Calu3 (cell line): Measurements from ENCODE around the gene HOXB4. TPM values are rescaled to one million over a fixed set of nuclear protein-coding genes. Genes with fewer than 3 reads are reported as not detected.
"Not testable (repeated sequence)": the region's sequence is repeated elsewhere in the genome, so short reads cannot be mapped to it uniquely, and the experiment has no call there.

Experiments
- BruUV-seq: library from RNA; stranded (reverse); fragments of 400-500 nt; replicated peaks from 2 replicates; lab custom pipeline; 2021; lab: Mats Ljungman, UMichigan
- CTCF ChIA-PET: fragments of 300-600 bp; sonication (Branson Sonifier 250); formaldehyde crosslinking; loops from one replicate; lab custom pipeline; 2022; ENCODE audit warnings: antibody characterized with exemption; lab: Charles Lee
- DNase-seq: peaks from one replicate; pipeline ENCODE4 v3.0.0; 2022
- H3K27ac Mint-ChIP-seq: one replicate; pipeline ENCODE4 v1.8.0; 2022; ENCODE audit warnings: mixed read lengths; ENCODE audit not compliant: unreplicated experiment
- H3K27me3 Mint-ChIP-seq: one replicate; pipeline ENCODE4 v1.8.0; 2022; ENCODE audit warnings: mixed read lengths; ENCODE audit not compliant: unreplicated experiment
- H3K36me3 Mint-ChIP-seq: one replicate; pipeline ENCODE4 v1.8.0; 2022; ENCODE audit warnings: mild to moderate bottlenecking, moderate library complexity, mixed read lengths; ENCODE audit not compliant: insufficient read depth, unreplicated experiment
- H3K4me1 Mint-ChIP-seq: one replicate; pipeline ENCODE4 v1.8.0; 2022; ENCODE audit warnings: mild to moderate bottlenecking, low read depth, mixed read lengths; ENCODE audit not compliant: unreplicated experiment
- H3K4me3 Mint-ChIP-seq: one replicate; pipeline ENCODE4 v1.8.0; 2022; ENCODE audit warnings: mild to moderate bottlenecking, low read depth, moderate library complexity, mixed read lengths; ENCODE audit not compliant: unreplicated experiment
- H3K9me3 Mint-ChIP-seq: one replicate; pipeline ENCODE4 v1.8.0; 2022; ENCODE audit warnings: low read depth, mixed read lengths; ENCODE audit not compliant: unreplicated experiment
- CTCF ChIP-seq: fragments of 200-600 bp; IDR thresholded peaks from one replicate; pipeline ENCODE4 v1.8.0; 2022; ENCODE audit warnings: antibody characterized with exemption; ENCODE audit not compliant: unreplicated experiment
- intact Hi-C: fragments of 100-400 bp; cut with micrococcal nuclease; formaldehyde crosslinking; loops from one replicate; pipeline ENCODE4 v1.10.0; 2022; ENCODE audit not compliant: unreplicated experiment
- total RNA-seq: library from RNA; stranded (reverse); gene quantifications from 2 replicates; pipeline ENCODE4 v1.2.3, GENCODE V29; 2022

HOXB4 gene
- total RNA-seq, 1 experiment from 2014 or later, result 28.0 TPM

- Mint-ChIP-seq H3K4me1 (peaks cover 13% of the 10 kb centered on the region), H3K9me3 (no peaks in the 10 kb centered on the region), H3K27me3 (peaks cover 40% of the 10 kb centered on the region), H3K36me3 (peaks cover 34% of the 10 kb centered on the region), H3K4me3 (no peak overlapping the region), H3K27ac (no peak overlapping the region)
- intact Hi-C loops, result no loop called here
- CTCF ChIA-PET, result no interaction called here
- no TSS peak for BruUV-seq
- no peak for TF ChIP-seq CTCF
- no peak for DNase-seq
These were observed 39.0 kb downstream of the HOXB4 start for GRCh38 chr17:48539177-48539576.

GRCh38 chr17:48537316-48537715 lies 40.8 kb downstream of the HOXB4 start:
- no peak for TF ChIP-seq CTCF
- BruUV-seq, result no TSS peak
- Mint-ChIP-seq H3K27ac (no peak overlapping the region), H3K9me3 (no peaks in the 10 kb centered on the region), H3K4me3 (no peak overlapping the region), H3K27me3 (peaks cover 27% of the 10 kb centered on the region), H3K4me1 (peaks cover 7% of the 10 kb centered on the region), H3K36me3 (peaks cover 16% of the 10 kb centered on the region)
- no peak for DNase-seq
- intact Hi-C loops, result no loop called here
- CTCF ChIA-PET, result interaction anchor here (0.7 kb wide), 1 partner anchor 158 kb away, joined by 5 read pairs; no protein-coding TSS in a partner anchor

GRCh38 chr17:48535793-48536559 lies 42.2 kb downstream of the HOXB4 start:
- intact Hi-C loops, H3K36me3 Mint-ChIP-seq, BruUV-seq, CTCF ChIA-PET, H3K27ac Mint-ChIP-seq, DNase-seq, H3K9me3 Mint-ChIP-seq, H3K4me1 Mint-ChIP-seq, H3K4me3 Mint-ChIP-seq: not testable (repeated sequence)
- H3K27me3 Mint-ChIP-seq, result peaks cover 27% of the 10 kb centered on the region

GRCh38 chr17:48532261-48532660 lies 45.9 kb downstream of the HOXB4 start:
- DNase-seq, result no peak
- no TSS peak for BruUV-seq
- CTCF ChIA-PET, result interaction anchor here (0.5 to 1.3 kb wide), 3 partner anchors 11 to 740 kb away, joined by 3 to 5 read pairs (median 3); no protein-coding TSS in a partner anchor
- no peaks in the 10 kb centered on the region for H3K4me1 Mint-ChIP-seq
- intact Hi-C loops, result no loop called here
- no peaks in the 10 kb centered on the region for H3K9me3 Mint-ChIP-seq
- TF ChIP-seq CTCF, result no peak
- no peak overlapping the region for H3K27ac Mint-ChIP-seq
- peaks cover 37% of the 10 kb centered on the region for H3K27me3 Mint-ChIP-seq
- H3K4me3 Mint-ChIP-seq, result no peak overlapping the region
- no peaks in the 10 kb centered on the region for H3K36me3 Mint-ChIP-seq

GRCh38 chr17:48530887-48531272 lies 47.3 kb downstream of the HOXB4 start, which contains the start of gene HOXB1:
TSS of gene HOXB1 (minus strand) at chr17:48531011. CDS start at chr17:48530904, 107 bp downstream.
- BruUV-seq, result no TSS peak
- intact Hi-C loops, result no loop called here
- H3K27ac Mint-ChIP-seq, result no peak within 1 kb of the TSS
- H3K27me3 Mint-ChIP-seq, result peaks cover 51% of the 10 kb centered on the region
- no peaks in the 10 kb centered on the region for H3K9me3 Mint-ChIP-seq
- no peaks in the 10 kb centered on the region for H3K4me1 Mint-ChIP-seq
- H3K4me3 Mint-ChIP-seq, result no peak within 1 kb of the TSS
- CTCF ChIA-PET, result no interaction called here
- DNase-seq, result no peak
- H3K36me3 Mint-ChIP-seq, result no peaks in the 10 kb centered on the region
- no peak for TF ChIP-seq CTCF
